ENCODE measurements around the gene P2RY2. TPM values are rescaled to one million over a fixed set of nuclear protein-coding genes. Genes with fewer than 3 reads are reported as not detected.

The P2RY2 gene
- polyA plus RNA-seq, 3 donors: 2.8 to 24.1 (median 12.7) TPM

DNA sequence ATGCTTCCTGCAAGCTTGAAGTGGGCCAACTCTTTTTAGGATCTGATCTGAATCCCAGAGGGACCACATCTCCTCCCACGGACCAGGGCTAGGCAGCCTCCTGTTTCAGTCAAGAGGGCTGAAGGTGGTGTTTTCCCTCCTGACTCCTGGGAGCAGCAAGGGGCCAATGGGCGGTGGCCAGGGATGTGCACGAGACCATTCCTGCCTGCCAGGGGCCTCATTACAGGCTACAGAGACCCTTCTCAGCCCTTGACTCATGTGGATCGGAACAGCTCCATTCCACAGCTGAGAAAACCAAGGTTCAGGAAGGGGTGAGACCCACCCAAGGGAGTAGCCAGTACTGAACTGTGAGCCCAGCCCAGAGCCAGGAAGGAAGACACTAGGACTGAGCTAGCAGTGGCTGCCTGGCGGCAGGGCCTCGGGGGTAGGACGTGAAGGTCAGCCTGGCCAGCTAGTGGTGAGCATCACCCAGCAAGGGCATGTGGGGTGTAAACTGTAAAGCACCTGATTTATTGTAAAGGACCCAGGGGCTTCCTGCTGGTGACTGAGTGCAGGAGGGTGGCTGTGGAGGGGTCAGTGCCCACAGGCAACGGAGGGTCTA, 50.7 kb downstream of the P2RY2 start:
- Mint-ChIP-seq H3K36me3 (peaks cover 0 to 4% of the 10 kb centered on the region in 2 donors), H3K27ac (no peak overlapping the region), H3K4me3 (no peak overlapping the region), H3K27me3 (ENCODE audit: low read depth in 3 of 3) (peaks cover 34 to 37% (median 37%) of the 10 kb centered on the region in 3 donors), H3K4me1 (peaks cover 55% of the 10 kb centered on the region), H3K9me3 (peaks cover 0 to 5% (median 0%) of the 10 kb centered on the region in 7 donors)
- Histone ChIP-seq H3K36me3 (replicated peaks in 1 of 2; ENCODE audit: control insufficient read depth in 1 of 2, insufficient read depth in 2 of 2, low read length in 2 of 2) (no peaks in the 10 kb centered on the region), H3K4me3 (replicated peaks in 1 of 3; ENCODE audit: low read depth in 2 of 3, low read length in 3 of 3) (no peak overlapping the region), H3K79me2 (ENCODE audit: insufficient read depth, low read length) (no peaks in the 10 kb centered on the region), H3K4me1 (ENCODE audit: control insufficient read depth in 1 of 2, insufficient read depth in 2 of 2, low read length in 2 of 2) (peaks cover 47% of the 10 kb centered on the region in 2 donors), H3K27me3 (ENCODE audit: control insufficient read depth in 2 of 2, insufficient read depth in 2 of 2, low read length in 2 of 2) (peaks cover 13 to 28% of the 10 kb centered on the region in 2 donors), H3K4me2 (replicated peaks; ENCODE audit: extremely low read depth, low read length, poor library complexity, severe bottlenecking) (no peak overlapping the region), H3K9ac (ENCODE audit: insufficient read depth, low read length, poor library complexity, severe bottlenecking) (no peak overlapping the region), H3K27ac (ENCODE audit: low read depth in 1 of 2, low read length in 2 of 2) (no peak overlapping the region), H3K9me3 (replicated peaks in 1 of 2; ENCODE audit: control insufficient read depth in 1 of 2, insufficient read depth in 1 of 2, low read length in 2 of 2) (peaks cover 0 to 9% of the 10 kb centered on the region in 2 donors), H2AFZ (ENCODE audit: insufficient read depth, low read depth, low read length, poor library complexity, severe bottlenecking) (no peak overlapping the region), H4K20me1 (ENCODE audit: insufficient read depth, low read length) (no peaks in the 10 kb centered on the region)
- intact Hi-C loops (cut with micrococcal nuclease): no loop called here
- WGBS (ENCODE audit: insufficient coverage): 98% methylated on average over 6 of the region's 8 CpGs
- no peak for TF ChIP-seq CTCF (IDR thresholded peaks at IDR 0.05)
- no peak for DNase-seq

GRCh38 chr11:73269459-73270015, 51.5 kb downstream of the P2RY2 start:
- Histone ChIP-seq H3K27me3 (ENCODE audit: control insufficient read depth in 2 of 2, insufficient read depth in 2 of 2, low read length in 2 of 2) (peaks cover 7 to 21% of the 10 kb centered on the region in 2 donors), H2AFZ (ENCODE audit: insufficient read depth, low read depth, low read length, poor library complexity, severe bottlenecking) (no peak overlapping the region), H3K4me1 (ENCODE audit: control insufficient read depth in 1 of 2, insufficient read depth in 2 of 2, low read length in 2 of 2) (peaks cover 53 to 55% of the 10 kb centered on the region in 2 donors), H3K4me2 (replicated peaks; ENCODE audit: extremely low read depth, low read length, poor library complexity, severe bottlenecking) (no peak overlapping the region), H3K27ac (ENCODE audit: low read depth in 1 of 2, low read length in 2 of 2) (peak overlapping the region; percentile 21 to 42), H3K9me3 (replicated peaks in 1 of 2; ENCODE audit: control insufficient read depth in 1 of 2, insufficient read depth in 1 of 2, low read length in 2 of 2) (peaks cover 0 to 5% of the 10 kb centered on the region in 2 donors), H3K79me2 (ENCODE audit: insufficient read depth, low read length) (no peaks in the 10 kb centered on the region), H4K20me1 (ENCODE audit: insufficient read depth, low read length) (no peaks in the 10 kb centered on the region), H3K4me3 (replicated peaks in 1 of 3; ENCODE audit: low read depth in 2 of 3, low read length in 3 of 3) (no peak overlapping the region), H3K36me3 (replicated peaks in 1 of 2; ENCODE audit: control insufficient read depth in 1 of 2, insufficient read depth in 2 of 2, low read length in 2 of 2) (no peaks in the 10 kb centered on the region), H3K9ac (ENCODE audit: insufficient read depth, low read length, poor library complexity, severe bottlenecking) (no peak overlapping the region)
- WGBS (ENCODE audit: insufficient coverage): 90% methylated on average over 5 of the region's 7 CpGs
- Mint-ChIP-seq H3K4me1 (peaks cover 62% of the 10 kb centered on the region), H3K27ac (peak overlapping the region; percentile 40 to 84 (median 63)), H3K27me3 (ENCODE audit: low read depth in 3 of 3) (peaks cover 28 to 30% (median 30%) of the 10 kb centered on the region in 3 donors), H3K4me3 (peak overlapping the region in 1 of 2 donors; percentile 39), H3K36me3 (peaks cover 0 to 4% of the 10 kb centered on the region in 2 donors), H3K9me3 (peaks cover 0 to 5% (median 0%) of the 10 kb centered on the region in 7 donors)
- TF ChIP-seq CTCF (IDR thresholded peaks at IDR 0.05): no peak
- intact Hi-C loops (cut with micrococcal nuclease): no loop called here
- no peak for DNase-seq

Data from CD14-positive monocyte (primary cell).